PFSK-1 (cell line): ENCODE results near the gene EPHB6.

Experiments used
- FOXP2 ChIP-seq: optimal IDR thresholded peaks from 2 replicates; pipeline ENCODE3; 2011; ENCODE audit warnings: borderline replicate concordance, control low read depth, inconsistent platforms; ENCODE audit not compliant: insufficient read depth; ENCODE audit errors: extremely low read length, extremely low read depth
- POLR2AphosphoS5 ChIP-seq: IDR thresholded peaks from 2 replicates; pipeline ENCODE4 v1.6.1; 2012; ENCODE audit warnings: low read depth, mild to moderate bottlenecking, control low read depth, low read length, moderate library complexity
- REST ChIP-seq, 2 experiments: IDR thresholded peaks; 2 replicates each; pipeline versions ENCODE4 v1.6.1 to v1.8.0; 2011 to 2012; ENCODE audit warnings: low read depth in 2 of 2, low read length in 2 of 2, control low read depth in 1 of 2, inconsistent platforms in 1 of 2, mild to moderate bottlenecking in 1 of 2, moderate library complexity in 1 of 2; ENCODE audit not compliant: insufficient read depth in 1 of 2
- SIN3A ChIP-seq: IDR thresholded peaks from 2 replicates; pipeline ENCODE4 v1.6.1; 2012; ENCODE audit warnings: mild to moderate bottlenecking, low read length, moderate library complexity, borderline replicate concordance; ENCODE audit not compliant: insufficient read depth
- TAF1 ChIP-seq: IDR thresholded peaks from 2 replicates; pipeline ENCODE4 v1.6.1; 2012; ENCODE audit warnings: low read length, control low read depth, borderline replicate concordance; ENCODE audit not compliant: insufficient read depth

The EPHB6 gene

GRCh38 chr7:142894112-142894984, 39.5 kb downstream of the EPHB6 start:
- TF ChIP-seq SIN3A (no peak), FOXP2 (no peak), POLR2AphosphoS5 (no peak), REST (IDR thresholded peaks at IDR 0.05; ENCODE audit: insufficient read depth in 1 of 2, low read depth in 2 of 2, low read length in 2 of 2) (no peak), TAF1 (no peak)

DNA sequence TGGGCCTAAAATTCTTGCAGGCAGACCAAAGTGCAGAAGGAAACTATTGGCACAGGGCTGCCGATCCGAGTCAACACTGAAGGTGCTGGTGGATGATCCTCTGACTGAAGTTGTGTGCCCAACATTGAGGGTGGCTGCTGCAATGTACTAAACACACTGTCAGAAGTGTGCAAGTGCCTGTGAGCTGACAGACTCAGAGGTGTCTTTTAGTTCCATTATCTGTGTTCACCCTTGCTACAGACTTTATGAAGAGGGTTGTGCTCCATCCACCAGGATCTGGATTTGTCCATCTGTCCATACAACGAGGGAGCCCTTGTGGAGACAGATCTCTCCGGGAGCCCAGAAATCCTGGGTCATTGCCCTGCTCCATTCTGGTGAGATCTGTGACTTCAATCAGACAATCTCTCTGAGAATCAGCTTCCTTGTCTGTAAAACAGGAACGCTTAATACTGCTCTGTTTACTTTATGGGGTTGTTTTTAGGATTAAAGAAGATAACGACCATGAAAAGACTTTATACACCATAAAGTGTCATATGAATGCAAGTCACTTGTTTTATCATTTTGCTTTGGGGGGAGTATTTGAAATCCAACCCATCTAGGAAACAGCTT, 40.2 kb downstream of the EPHB6 start:
- no peak for TF ChIP-seq SIN3A
- no peak for TF ChIP-seq POLR2AphosphoS5
- TF ChIP-seq FOXP2: no peak
- TF ChIP-seq REST (IDR thresholded peaks at IDR 0.05; ENCODE audit: insufficient read depth in 1 of 2, low read depth in 2 of 2, low read length in 2 of 2): no peak
- no peak for TF ChIP-seq TAF1

GRCh38 chr7:142896151-142896550, 41.3 kb downstream of the EPHB6 start:
- TF ChIP-seq POLR2AphosphoS5 (no peak), TAF1 (no peak), SIN3A (no peak), REST (IDR thresholded peaks at IDR 0.05; ENCODE audit: insufficient read depth in 1 of 2, low read depth in 2 of 2, low read length in 2 of 2) (no peak), FOXP2 (no peak)

DNA sequence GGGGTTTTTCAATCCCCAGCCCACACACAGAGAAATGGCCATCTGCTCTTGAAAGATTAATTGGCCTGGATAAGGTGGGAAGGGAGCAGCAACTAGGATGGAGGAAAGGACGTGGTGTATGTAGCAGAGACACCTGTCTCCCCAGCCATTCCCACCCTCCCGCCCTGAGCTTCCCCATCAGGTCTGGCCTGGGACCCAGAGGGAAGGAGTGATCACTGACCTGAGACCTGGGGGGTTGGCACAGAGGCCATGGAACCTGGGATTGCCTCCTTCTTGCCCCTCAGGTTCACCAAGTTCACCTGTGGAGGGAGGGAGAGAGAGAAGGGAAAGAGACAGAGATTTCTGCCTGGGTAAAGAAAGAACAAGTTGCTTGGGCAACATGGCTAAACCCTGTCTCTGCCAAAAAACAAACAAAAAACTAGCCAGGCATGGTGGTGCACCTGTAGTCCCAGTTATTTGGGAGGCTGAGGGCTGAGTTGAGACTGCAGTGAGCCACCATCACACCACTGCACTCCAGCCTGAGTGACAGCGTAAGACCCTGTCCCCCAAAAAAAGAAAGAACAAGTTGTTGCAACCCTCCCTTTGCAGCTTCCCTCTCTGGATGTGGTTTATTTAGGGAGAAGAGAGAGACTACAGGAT, 42.0 kb downstream of the EPHB6 start:
- TF ChIP-seq REST (IDR thresholded peaks at IDR 0.05; ENCODE audit: insufficient read depth in 1 of 2, low read depth in 2 of 2, low read length in 2 of 2): no peak
- no peak for TF ChIP-seq FOXP2
- no peak for TF ChIP-seq POLR2AphosphoS5
- TF ChIP-seq TAF1: no peak
- TF ChIP-seq SIN3A: no peak
